Measurements from ENCODE around the gene SPO11.

SPO11 gene

GRCh38 chr20:57392512-57393271 is 63.1 kb downstream of the SPO11 start:
- DNase-seq: no peak
